ENCODE data around the gene OGDH. TPM values are rescaled to one million over a fixed set of nuclear protein-coding genes. Genes with fewer than 3 reads are reported as not detected.

Gene OGDH
- total RNA-seq, 4 donors from 2014 or later, result 38.2 to 97.6 (median 78.6) TPM

- Histone ChIP-seq H3K9me3 (no peaks in the 10 kb centered on the region), H3K36me3 (no peaks in the 10 kb centered on the region), H3K4me3 (no peak overlapping the region), H3K27ac (peak overlapping the region; percentile 68 to 74), H3K27me3 (no peaks in the 10 kb centered on the region), H3K4me1 (peaks cover 0 to 18% of the 10 kb centered on the region in 2 donors)
- intact Hi-C loops (cut with DNase I; ENCODE audit: low total_unique reads), result no loop called here
- no peak for DNase-seq
- TF ChIP-seq, protein P1, sequence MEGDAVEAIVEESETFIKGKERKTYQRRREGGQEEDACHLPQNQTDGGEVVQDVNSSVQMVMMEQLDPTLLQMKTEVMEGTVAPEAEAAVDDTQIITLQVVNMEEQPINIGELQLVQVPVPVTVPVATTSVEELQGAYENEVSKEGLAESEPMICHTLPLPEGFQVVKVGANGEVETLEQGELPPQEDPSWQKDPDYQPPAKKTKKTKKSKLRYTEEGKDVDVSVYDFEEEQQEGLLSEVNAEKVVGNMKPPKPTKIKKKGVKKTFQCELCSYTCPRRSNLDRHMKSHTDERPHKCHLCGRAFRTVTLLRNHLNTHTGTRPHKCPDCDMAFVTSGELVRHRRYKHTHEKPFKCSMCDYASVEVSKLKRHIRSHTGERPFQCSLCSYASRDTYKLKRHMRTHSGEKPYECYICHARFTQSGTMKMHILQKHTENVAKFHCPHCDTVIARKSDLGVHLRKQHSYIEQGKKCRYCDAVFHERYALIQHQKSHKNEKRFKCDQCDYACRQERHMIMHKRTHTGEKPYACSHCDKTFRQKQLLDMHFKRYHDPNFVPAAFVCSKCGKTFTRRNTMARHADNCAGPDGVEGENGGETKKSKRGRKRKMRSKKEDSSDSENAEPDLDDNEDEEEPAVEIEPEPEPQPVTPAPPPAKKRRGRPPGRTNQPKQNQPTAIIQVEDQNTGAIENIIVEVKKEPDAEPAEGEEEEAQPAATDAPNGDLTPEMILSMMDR (IDR thresholded peaks at IDR 0.05), result no peak
- TF ChIP-seq POLR2A (IDR thresholded peaks at IDR 0.05), result no peak
These were observed 28.6 kb downstream of the OGDH start for GRCh38 chr7:44634839-44635591.

DNA sequence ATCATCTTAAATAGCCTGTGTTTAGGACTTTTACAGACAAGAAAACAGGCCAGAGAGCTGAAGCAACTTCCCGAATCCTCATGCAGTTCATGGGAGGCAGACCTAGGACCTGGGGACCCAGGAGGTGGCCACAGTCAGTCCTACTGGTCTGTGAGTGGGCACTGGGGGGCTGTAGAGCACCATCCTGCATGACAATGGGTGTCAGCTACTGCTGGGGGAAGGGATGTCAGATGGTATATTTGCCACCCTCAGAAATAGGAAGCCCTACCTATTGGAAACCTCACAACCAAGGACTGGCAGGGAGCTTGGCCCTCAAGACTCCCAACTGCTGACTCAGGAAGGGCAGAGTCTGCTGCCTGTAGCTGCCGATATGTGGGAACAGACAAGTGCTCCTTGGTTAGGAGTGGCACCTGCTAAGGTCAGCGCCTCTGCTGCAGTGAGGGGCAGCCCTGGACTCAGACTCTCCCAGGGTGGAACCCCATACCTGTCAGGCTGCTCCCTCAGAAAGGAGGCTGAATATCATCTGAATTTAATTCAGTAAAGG, 29.7 kb downstream of the OGDH start:
- H3K27ac ChIP-seq, result no peak overlapping the region
- no peaks in the 10 kb centered on the region for H3K9me3 ChIP-seq
- intact Hi-C loops (cut with DNase I; ENCODE audit: low total_unique reads), result no loop called here
- H3K36me3 ChIP-seq, result no peaks in the 10 kb centered on the region
- no peak overlapping the region for H3K4me3 ChIP-seq
- no peak for TF ChIP-seq POLR2A (IDR thresholded peaks at IDR 0.05)
- TF ChIP-seq, protein P1 (IDR thresholded peaks at IDR 0.05), result no peak
- peaks cover 0 to 22% of the 10 kb centered on the region in 2 donors for H3K4me1 ChIP-seq
- DNase-seq, result no peak
- no peaks in the 10 kb centered on the region for H3K27me3 ChIP-seq

GRCh38 chr7:44636926-44637325, 30.5 kb downstream of the OGDH start:
- no peaks in the 10 kb centered on the region for H3K27me3 ChIP-seq
- no peaks in the 10 kb centered on the region for H3K36me3 ChIP-seq
- intact Hi-C loops (cut with DNase I; ENCODE audit: low total_unique reads), result no loop called here
- peaks cover 0 to 22% of the 10 kb centered on the region in 2 donors for H3K4me1 ChIP-seq
- no peak overlapping the region for H3K27ac ChIP-seq
- no peaks in the 10 kb centered on the region for H3K9me3 ChIP-seq
- DNase-seq, result no peak
- no peak for TF ChIP-seq POLR2A (IDR thresholded peaks at IDR 0.05)
- TF ChIP-seq, protein P1 (IDR thresholded peaks at IDR 0.05), result no peak
- H3K4me3 ChIP-seq, result no peak overlapping the region

- Histone ChIP-seq H3K4me3 (no peak overlapping the region), H3K27ac (peak overlapping the region; percentile 66 to 81), H3K9me3 (no peaks in the 10 kb centered on the region), H3K4me1 (peaks cover 0 to 22% of the 10 kb centered on the region in 2 donors), H3K27me3 (no peaks in the 10 kb centered on the region), H3K36me3 (no peaks in the 10 kb centered on the region)
- intact Hi-C loops (cut with DNase I; ENCODE audit: low total_unique reads), result no loop called here
- TF ChIP-seq, protein P1 (IDR thresholded peaks at IDR 0.05), result no peak
- no peak for TF ChIP-seq POLR2A (IDR thresholded peaks at IDR 0.05)
- peak in 1 of 2 donors; percentile 35 for DNase-seq
These were observed 31.6 kb downstream of the OGDH start for GRCh38 chr7:44637788-44638594.
